OCI-LY3 (cell line): ENCODE results near the gene IGFBP1.

Source experiments
- CTCF ChIP-seq: fragments of 200-600, 300-600 bp; sonication (generic); IDR thresholded peaks from 2 replicates; pipeline ENCODE4 v1.5.1; 2014; ENCODE audit warnings: antibody characterized with exemption, low read length, low read depth
- EZH2phosphoT487 ChIP-seq: fragments of 200-600 bp; shearing (Covaris generic); IDR thresholded peaks from 2 replicates; pipeline ENCODE4 v1.6.1; 2018; ENCODE audit warnings: antibody characterized with exemption, mixed run types, low read depth

GRCh38 chr7:45940939-45941338 is 52.7 kb downstream of the IGFBP1 start:
- TF ChIP-seq CTCF (no peak), EZH2phosphoT487 (no peak)
